ENCODE measurements around the gene D2HGDH.

The D2HGDH gene

DNA sequence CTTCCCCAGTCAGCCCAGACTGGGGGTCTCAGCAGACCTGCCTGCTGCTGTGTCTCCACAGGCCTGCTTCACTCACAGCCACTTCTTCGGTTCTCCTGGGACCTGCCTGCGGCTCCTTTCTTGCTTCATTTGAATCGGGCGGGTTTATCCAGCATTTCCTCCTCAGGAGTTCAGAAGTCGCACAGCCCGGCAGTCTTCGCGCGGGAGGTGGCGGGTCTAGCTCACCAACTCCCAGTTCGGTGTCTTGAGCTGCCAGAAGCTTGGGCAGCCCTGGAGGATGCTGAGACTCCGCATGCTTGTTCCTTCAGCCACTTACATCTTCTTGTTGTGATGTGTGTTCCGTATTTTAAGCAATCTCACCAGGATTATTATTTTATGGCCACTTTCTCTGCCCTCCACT is 10.8 kb downstream of the D2HGDH start:
- in situ Hi-C loops (cut with HindIII; ENCODE audit: low sequenced_read_pairs): no loop called here

GRCh38 chr2:241746084-241746483 is 11.7 kb downstream of the D2HGDH start:
- TF ChIP-seq, protein P1, sequence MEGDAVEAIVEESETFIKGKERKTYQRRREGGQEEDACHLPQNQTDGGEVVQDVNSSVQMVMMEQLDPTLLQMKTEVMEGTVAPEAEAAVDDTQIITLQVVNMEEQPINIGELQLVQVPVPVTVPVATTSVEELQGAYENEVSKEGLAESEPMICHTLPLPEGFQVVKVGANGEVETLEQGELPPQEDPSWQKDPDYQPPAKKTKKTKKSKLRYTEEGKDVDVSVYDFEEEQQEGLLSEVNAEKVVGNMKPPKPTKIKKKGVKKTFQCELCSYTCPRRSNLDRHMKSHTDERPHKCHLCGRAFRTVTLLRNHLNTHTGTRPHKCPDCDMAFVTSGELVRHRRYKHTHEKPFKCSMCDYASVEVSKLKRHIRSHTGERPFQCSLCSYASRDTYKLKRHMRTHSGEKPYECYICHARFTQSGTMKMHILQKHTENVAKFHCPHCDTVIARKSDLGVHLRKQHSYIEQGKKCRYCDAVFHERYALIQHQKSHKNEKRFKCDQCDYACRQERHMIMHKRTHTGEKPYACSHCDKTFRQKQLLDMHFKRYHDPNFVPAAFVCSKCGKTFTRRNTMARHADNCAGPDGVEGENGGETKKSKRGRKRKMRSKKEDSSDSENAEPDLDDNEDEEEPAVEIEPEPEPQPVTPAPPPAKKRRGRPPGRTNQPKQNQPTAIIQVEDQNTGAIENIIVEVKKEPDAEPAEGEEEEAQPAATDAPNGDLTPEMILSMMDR (IDR thresholded peaks at IDR 0.05; ENCODE audit: low read depth, low read length): no peak
- in situ Hi-C loops (cut with HindIII; ENCODE audit: low sequenced_read_pairs): no loop called here
- H3K4me3 ChIP-seq (ENCODE audit: low read depth, low read length): no peak overlapping the region
- no peak for DNase-seq (ENCODE audit: low read depth, low spot score)

More for the DNA sequence above, 10.8 kb downstream of the D2HGDH start:
- TF ChIP-seq, protein P1 (IDR thresholded peaks at IDR 0.05; ENCODE audit: low read depth, low read length): no peak
- no peak for DNase-seq (ENCODE audit: low read depth, low spot score)
- no peak overlapping the region for H3K4me3 ChIP-seq (ENCODE audit: low read depth, low read length)

DNA sequence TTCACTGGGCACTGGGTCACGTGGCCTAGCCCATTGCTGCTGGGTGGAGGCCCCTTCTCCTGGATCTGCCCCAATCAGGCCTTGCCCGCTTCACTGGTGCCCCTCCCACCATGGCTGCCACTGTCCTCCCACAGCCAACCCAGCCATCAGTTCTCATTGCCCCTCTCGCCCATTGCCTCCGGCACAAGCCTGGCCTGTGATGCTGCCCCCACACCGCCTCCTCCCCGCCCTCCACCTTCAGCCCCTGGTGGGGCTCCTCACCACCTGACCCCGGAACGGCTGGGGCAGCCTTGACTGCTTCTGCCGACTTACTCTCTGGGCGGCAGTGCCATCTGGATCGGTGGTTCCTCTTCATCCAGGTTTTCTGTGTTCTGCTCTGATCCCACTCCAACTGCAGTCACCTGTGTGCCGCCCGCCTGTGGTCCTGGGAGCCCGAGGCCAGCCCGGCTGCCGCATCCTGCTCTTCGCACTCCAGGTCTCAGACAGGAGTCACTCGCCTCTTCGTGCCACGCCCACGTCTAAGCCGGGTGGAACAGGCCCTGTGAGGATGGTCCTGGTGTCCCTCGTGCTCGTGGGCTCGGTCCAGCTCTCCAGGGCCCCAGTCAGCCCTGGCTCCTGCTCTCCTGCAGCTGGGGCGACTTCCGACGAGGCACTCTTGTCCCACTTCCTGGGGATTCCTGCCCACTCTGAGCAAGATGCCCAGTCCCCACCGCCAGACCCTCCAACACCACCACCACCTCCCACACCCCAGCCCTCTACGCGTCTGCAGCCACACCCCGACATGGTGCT is 14.2 kb downstream of the D2HGDH start:
- H3K4me3 ChIP-seq (ENCODE audit: low read depth, low read length): no peak overlapping the region
- no peak for DNase-seq (ENCODE audit: low read depth, low spot score)
- in situ Hi-C loops (cut with HindIII; ENCODE audit: low sequenced_read_pairs): no loop called here
- TF ChIP-seq, protein P1 (IDR thresholded peaks at IDR 0.05; ENCODE audit: low read depth, low read length): no peak

- TF ChIP-seq, protein P1 (IDR thresholded peaks at IDR 0.05; ENCODE audit: low read depth, low read length): no peak
- DNase-seq (ENCODE audit: low read depth, low spot score): no peak
- H3K4me3 ChIP-seq (ENCODE audit: low read depth, low read length): no peak overlapping the region
- in situ Hi-C loops (cut with HindIII; ENCODE audit: low sequenced_read_pairs): no loop called here
Measured at GRCh38 chr2:241750076-241750840, 15.8 kb downstream of the D2HGDH start.

GRCh38 chr2:241751152-241751551 is 16.7 kb downstream of the D2HGDH start:
- H3K4me3 ChIP-seq (ENCODE audit: low read depth, low read length): no peak overlapping the region
- in situ Hi-C loops (cut with HindIII; ENCODE audit: low sequenced_read_pairs): no loop called here
- TF ChIP-seq, protein P1 (IDR thresholded peaks at IDR 0.05; ENCODE audit: low read depth, low read length): no peak

GRCh38 chr2:241751776-241752175 is 17.3 kb downstream of the D2HGDH start:
- in situ Hi-C loops (cut with HindIII; ENCODE audit: low sequenced_read_pairs): no loop called here
- DNase-seq (ENCODE audit: low read depth, low spot score): no peak

More at GRCh38 chr2:241751152-241751551, 16.7 kb downstream of the D2HGDH start:
- DNase-seq (ENCODE audit: low read depth, low spot score): no peak

More at GRCh38 chr2:241751776-241752175, 17.3 kb downstream of the D2HGDH start:
- no peak overlapping the region for H3K4me3 ChIP-seq (ENCODE audit: low read depth, low read length)
- TF ChIP-seq, protein P1 (IDR thresholded peaks at IDR 0.05; ENCODE audit: low read depth, low read length): no peak

Data from astrocyte of the spinal cord (primary cell).